NCI-H2171 treated with DMSO at 0.1 percent for 48 hours (cell line): ENCODE data around the gene CBX8.

ENCODE experiments used
- DNase-seq: peaks from one replicate; lab custom pipeline; 2025; lab: John Stamatoyannopoulos, UW

CBX8 gene

GRCh38 chr17:79796763-79797491 lies at the start of gene CBX8:
TSS of gene CBX8 (minus strand) at chr17:79797077. CDS start at chr17:79796998, 79 bp downstream.
- peak; percentile 99 for DNase-seq

- no peak for DNase-seq
Measured at GRCh38 chr17:79845601-79845949, 48.7 kb upstream of the CBX8 start.

- DNase-seq, result peak; percentile 28
Measured at GRCh38 chr17:79844869-79845600, 48.2 kb upstream of the CBX8 start.

- DNase-seq, result peak; percentile 36
Measured at GRCh38 chr17:79843816-79844800, 47.2 kb upstream of the CBX8 start.

GRCh38 chr17:79843474-79843815 lies 46.6 kb upstream of the CBX8 start:
- DNase-seq, result no peak

- peak; percentile 28 for DNase-seq
Measured at GRCh38 chr17:79842656-79843473, 46.0 kb upstream of the CBX8 start.

- peak; percentile 40 for DNase-seq
Measured at GRCh38 chr17:79842136-79842655, 45.3 kb upstream of the CBX8 start.

GRCh38 chr17:79841369-79842135 lies 44.7 kb upstream of the CBX8 start:
- DNase-seq, result no peak

GRCh38 chr17:79840989-79841286 lies 44.1 kb upstream of the CBX8 start:
- DNase-seq, result no peak

GRCh38 chr17:79840269-79840988 lies 43.6 kb upstream of the CBX8 start:
- no peak for DNase-seq

- peak; percentile 92 for DNase-seq
Measured at GRCh38 chr17:79839356-79840268, 42.7 kb upstream of the CBX8 start, which contains the start of gene CBX4. TSS of gene CBX4 (minus strand) at chr17:79839440. CDS start at chr17:79839251, 189 bp downstream.

- peak; percentile 72 for DNase-seq
Measured at GRCh38 chr17:79838522-79839274, 41.8 kb upstream of the CBX8 start.

- peak; percentile 45 for DNase-seq
Measured at GRCh38 chr17:79837888-79838521, 41.1 kb upstream of the CBX8 start.

- peak; percentile 70 for DNase-seq
Measured at GRCh38 chr17:79836972-79837887, 40.4 kb upstream of the CBX8 start.

GRCh38 chr17:79836510-79836971 lies 39.7 kb upstream of the CBX8 start:
- peak; percentile 70 for DNase-seq

- peak; percentile 53 for DNase-seq
Measured at GRCh38 chr17:79835953-79836509, 39.2 kb upstream of the CBX8 start.
